ENCODE measurements around the gene FAM76B.

Gene FAM76B

DNA sequence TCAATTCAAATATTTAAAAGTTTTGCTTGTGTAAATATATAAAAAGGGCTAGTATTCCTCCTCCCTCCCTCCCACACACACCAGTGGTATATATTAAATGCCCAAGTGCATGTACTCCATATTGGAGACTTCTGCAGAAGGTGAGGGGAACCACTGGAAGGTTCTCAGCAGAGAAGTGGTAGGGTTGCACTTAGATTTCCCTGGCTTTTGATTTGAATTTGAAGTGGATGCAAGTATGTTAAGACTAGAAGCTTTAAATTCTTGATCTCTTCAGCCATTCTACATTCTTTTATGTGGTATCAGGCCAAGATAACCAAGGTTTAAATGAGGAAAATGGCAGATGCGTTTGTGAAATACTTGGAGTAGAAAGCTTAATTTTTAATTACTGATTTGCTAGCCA is 43.8 kb upstream of the FAM76B start:
- no peak overlapping the region for H3K4me2 ChIP-seq (ENCODE audit: low read depth, low read length, poor library complexity, severe bottlenecking)
- H3K27me3 ChIP-seq (ENCODE audit: low read length), result no peaks in the 10 kb centered on the region
- TF ChIP-seq, protein P1, sequence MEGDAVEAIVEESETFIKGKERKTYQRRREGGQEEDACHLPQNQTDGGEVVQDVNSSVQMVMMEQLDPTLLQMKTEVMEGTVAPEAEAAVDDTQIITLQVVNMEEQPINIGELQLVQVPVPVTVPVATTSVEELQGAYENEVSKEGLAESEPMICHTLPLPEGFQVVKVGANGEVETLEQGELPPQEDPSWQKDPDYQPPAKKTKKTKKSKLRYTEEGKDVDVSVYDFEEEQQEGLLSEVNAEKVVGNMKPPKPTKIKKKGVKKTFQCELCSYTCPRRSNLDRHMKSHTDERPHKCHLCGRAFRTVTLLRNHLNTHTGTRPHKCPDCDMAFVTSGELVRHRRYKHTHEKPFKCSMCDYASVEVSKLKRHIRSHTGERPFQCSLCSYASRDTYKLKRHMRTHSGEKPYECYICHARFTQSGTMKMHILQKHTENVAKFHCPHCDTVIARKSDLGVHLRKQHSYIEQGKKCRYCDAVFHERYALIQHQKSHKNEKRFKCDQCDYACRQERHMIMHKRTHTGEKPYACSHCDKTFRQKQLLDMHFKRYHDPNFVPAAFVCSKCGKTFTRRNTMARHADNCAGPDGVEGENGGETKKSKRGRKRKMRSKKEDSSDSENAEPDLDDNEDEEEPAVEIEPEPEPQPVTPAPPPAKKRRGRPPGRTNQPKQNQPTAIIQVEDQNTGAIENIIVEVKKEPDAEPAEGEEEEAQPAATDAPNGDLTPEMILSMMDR (IDR thresholded peaks at IDR 0.05; ENCODE audit: insufficient read depth, low read length, poor library complexity, severe bottlenecking), result no peak
- no peak for TF ChIP-seq EZH2phosphoT487 (conservative IDR thresholded peaks at IDR 0.05; ENCODE audit: low read length)
- H3F3A ChIP-seq (ENCODE audit: insufficient read depth), result peaks cover 9% of the 10 kb centered on the region; the same call in 1 of the 2 replicates
- no peaks in the 10 kb centered on the region for H3K9me2 ChIP-seq (replicated peaks; ENCODE audit: insufficient read depth, low read length)
- H3K27ac ChIP-seq (ENCODE audit: low read depth, low read length), result no peak overlapping the region
- no peaks in the 10 kb centered on the region for H3K9me3 ChIP-seq (ENCODE audit: insufficient read depth, low read length)
- no peaks in the 10 kb centered on the region for H3K79me2 ChIP-seq (ENCODE audit: insufficient read depth, low read length)
- H3K36me3 ChIP-seq (ENCODE audit: low read length), result peaks cover 55% of the 10 kb centered on the region
- no peaks in the 10 kb centered on the region for H4K20me1 ChIP-seq (ENCODE audit: low read depth, low read length)
- H3K9ac ChIP-seq (ENCODE audit: low read length), result no peak overlapping the region
- H3K4me3 ChIP-seq (ENCODE audit: insufficient read depth, low read length, poor library complexity, severe bottlenecking), result no peak overlapping the region
- no peak overlapping the region for H2AFZ ChIP-seq (ENCODE audit: low read depth, low read length, severe bottlenecking)

DNA sequence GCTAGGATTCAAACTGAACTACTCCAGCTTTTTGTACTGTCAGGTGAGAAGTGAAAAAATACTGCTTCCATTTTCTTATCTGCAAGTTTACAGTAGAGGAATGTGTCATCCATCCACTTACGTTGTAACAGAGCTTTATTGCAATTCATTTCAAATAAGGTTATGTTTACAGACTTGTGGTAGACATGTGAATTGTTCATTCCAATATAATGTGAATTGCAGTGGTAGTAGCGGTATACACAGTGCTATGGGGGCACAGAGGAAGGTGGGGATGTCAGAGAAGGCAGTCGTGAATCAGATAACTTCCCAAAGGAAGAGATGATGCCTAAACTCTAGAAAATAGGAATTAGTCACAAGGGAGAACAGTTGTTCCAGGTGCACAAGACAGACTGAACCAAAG is 43.2 kb upstream of the FAM76B start:
- no peak overlapping the region for H3K4me2 ChIP-seq (ENCODE audit: low read depth, low read length, poor library complexity, severe bottlenecking)

GRCh38 chr11:95831198-95831883 is 41.8 kb upstream of the FAM76B start:
- Histone ChIP-seq H3K27ac (ENCODE audit: low read depth, low read length) (no peak overlapping the region), H3K9me3 (ENCODE audit: insufficient read depth, low read length) (no peaks in the 10 kb centered on the region), H3K9ac (ENCODE audit: low read length) (no peak overlapping the region), H3K9me2 (replicated peaks; ENCODE audit: insufficient read depth, low read length) (no peaks in the 10 kb centered on the region), H3K79me2 (ENCODE audit: insufficient read depth, low read length) (no peaks in the 10 kb centered on the region), H4K20me1 (ENCODE audit: low read depth, low read length) (no peaks in the 10 kb centered on the region), H3K27me3 (ENCODE audit: low read length) (no peaks in the 10 kb centered on the region), H3F3A (ENCODE audit: insufficient read depth) (peaks cover 9% of the 10 kb centered on the region; the same call in 1 of the 2 replicates), H3K4me3 (ENCODE audit: insufficient read depth, low read length, poor library complexity, severe bottlenecking) (no peak overlapping the region), H2AFZ (ENCODE audit: low read depth, low read length, severe bottlenecking) (no peak overlapping the region), H3K4me2 (ENCODE audit: low read depth, low read length, poor library complexity, severe bottlenecking) (no peak overlapping the region), H3K36me3 (ENCODE audit: low read length) (peaks cover 67% of the 10 kb centered on the region)
- TF ChIP-seq EZH2phosphoT487 (conservative IDR thresholded peaks at IDR 0.05; ENCODE audit: low read length), result no peak
- TF ChIP-seq, protein P1 (IDR thresholded peaks at IDR 0.05; ENCODE audit: insufficient read depth, low read length, poor library complexity, severe bottlenecking), result no peak

More for the DNA sequence above, 43.2 kb upstream of the FAM76B start:
- no peak overlapping the region for H3K4me3 ChIP-seq (ENCODE audit: insufficient read depth, low read length, poor library complexity, severe bottlenecking)
- no peaks in the 10 kb centered on the region for H3K27me3 ChIP-seq (ENCODE audit: low read length)
- H3K27ac ChIP-seq (ENCODE audit: low read depth, low read length), result no peak overlapping the region
- H3K9me2 ChIP-seq (replicated peaks; ENCODE audit: insufficient read depth, low read length), result no peaks in the 10 kb centered on the region
- H2AFZ ChIP-seq (ENCODE audit: low read depth, low read length, severe bottlenecking), result no peak overlapping the region
- TF ChIP-seq, protein P1 (IDR thresholded peaks at IDR 0.05; ENCODE audit: insufficient read depth, low read length, poor library complexity, severe bottlenecking), result no peak
- no peak for TF ChIP-seq EZH2phosphoT487 (conservative IDR thresholded peaks at IDR 0.05; ENCODE audit: low read length)
- no peaks in the 10 kb centered on the region for H3K79me2 ChIP-seq (ENCODE audit: insufficient read depth, low read length)
- no peaks in the 10 kb centered on the region for H4K20me1 ChIP-seq (ENCODE audit: low read depth, low read length)
- H3K9ac ChIP-seq (ENCODE audit: low read length), result no peak overlapping the region
- H3K36me3 ChIP-seq (ENCODE audit: low read length), result peaks cover 60% of the 10 kb centered on the region
- H3F3A ChIP-seq (ENCODE audit: insufficient read depth), result peaks cover 9% of the 10 kb centered on the region; the same call in 1 of the 2 replicates
- no peaks in the 10 kb centered on the region for H3K9me3 ChIP-seq (ENCODE audit: insufficient read depth, low read length)
